Stimulated activated CD8-positive, alpha-beta memory T cell treated with anti-CD3 and anti-CD28 coated beads, Interleukin-15, amount 100 ng/mL, for 4 hours (primary cell): Measurements from ENCODE around the gene TMEM235.
"Not testable (repeated sequence)": the region's sequence is repeated elsewhere in the genome, so short reads cannot be mapped to it uniquely, and the experiment has no call there.

Experiments used
- DNase-seq, 2 donors: peaks; one replicate each; pipeline ENCODE4 v3.0.0-alpha.2; 2020; ENCODE audit warnings: low read depth in 2 of 2

Gene TMEM235

DNA sequence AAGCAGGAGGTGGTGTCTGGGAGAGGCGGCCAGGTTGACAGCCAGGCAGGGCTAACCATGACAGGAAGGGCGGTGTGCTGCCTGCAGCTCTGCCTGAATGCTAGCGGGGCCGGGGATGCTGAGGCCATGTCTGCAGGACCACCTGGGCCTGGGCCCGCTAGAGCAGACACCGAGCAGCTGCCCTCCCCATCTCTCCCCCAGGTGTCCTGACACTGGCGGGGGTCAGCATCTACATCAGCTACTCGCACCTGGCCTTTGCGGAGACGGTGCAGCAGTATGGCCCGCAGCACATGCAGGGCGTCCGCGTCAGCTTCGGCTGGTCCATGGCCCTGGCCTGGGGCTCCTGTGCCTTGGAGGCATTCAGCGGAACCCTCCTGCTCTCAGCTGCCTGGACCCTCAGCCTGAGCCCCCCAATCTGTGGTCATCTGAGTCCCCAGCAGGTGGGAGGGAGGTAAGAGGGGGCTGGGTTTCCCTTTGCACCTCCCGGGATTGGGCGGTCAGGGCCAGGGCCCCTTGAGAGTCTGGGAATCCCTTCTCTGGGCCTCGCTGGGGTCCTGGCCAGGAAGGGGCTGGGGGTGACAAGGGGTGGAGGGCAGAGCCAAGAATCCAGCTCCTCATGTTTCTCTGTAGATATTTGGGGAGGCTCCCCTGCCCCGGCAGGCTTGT is 7.5 kb downstream of the TMEM235 start:
- DNase-seq, result no peak

GRCh38 chr17:78239489-78239931 is 8.1 kb downstream of the TMEM235 start:
- DNase-seq, result no peak

- no peak for DNase-seq
Measured at GRCh38 chr17:78240012-78240655, 8.7 kb downstream of the TMEM235 start.

GRCh38 chr17:78240839-78241238 is 9.4 kb downstream of the TMEM235 start:
- no peak for DNase-seq

DNA sequence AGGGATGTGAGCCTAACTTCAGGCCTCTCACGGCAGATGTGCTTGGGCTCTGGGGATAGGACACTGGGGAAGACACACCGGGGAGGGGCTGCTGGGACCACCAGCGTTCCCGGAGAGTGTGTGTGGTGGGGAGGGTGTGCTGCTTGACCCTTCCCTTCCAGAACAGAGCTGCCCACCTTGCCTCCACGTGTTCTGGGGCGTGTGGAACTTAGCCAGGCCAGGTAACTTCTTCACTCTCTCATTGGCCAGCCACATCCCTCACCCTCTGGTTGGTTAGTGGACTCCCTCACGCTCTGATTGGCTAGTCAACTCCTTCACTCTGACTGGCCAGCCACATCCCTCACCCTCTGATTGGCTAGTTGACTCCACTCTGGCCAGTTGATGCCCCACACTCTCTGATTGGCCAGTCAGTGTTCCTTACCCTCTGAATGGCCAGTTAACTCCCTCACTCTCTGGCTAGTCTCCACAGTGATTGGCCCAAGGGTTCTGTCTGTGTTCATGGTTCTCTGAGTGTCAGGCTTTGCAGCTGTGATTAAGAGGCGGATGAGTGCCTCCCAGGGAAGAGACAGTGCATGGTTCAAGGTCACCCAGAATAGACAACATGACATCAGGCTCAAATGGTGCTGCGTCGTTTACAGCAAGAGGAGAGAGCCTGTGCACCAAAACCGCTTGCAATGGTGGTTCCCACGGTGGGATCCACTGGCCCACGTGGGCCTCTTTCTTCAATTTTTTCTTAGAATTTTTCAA is 10.0 kb downstream of the TMEM235 start:
- DNase-seq, result no peak

GRCh38 chr17:78242024-78242742 is 10.8 kb downstream of the TMEM235 start:
- no peak for DNase-seq

DNA sequence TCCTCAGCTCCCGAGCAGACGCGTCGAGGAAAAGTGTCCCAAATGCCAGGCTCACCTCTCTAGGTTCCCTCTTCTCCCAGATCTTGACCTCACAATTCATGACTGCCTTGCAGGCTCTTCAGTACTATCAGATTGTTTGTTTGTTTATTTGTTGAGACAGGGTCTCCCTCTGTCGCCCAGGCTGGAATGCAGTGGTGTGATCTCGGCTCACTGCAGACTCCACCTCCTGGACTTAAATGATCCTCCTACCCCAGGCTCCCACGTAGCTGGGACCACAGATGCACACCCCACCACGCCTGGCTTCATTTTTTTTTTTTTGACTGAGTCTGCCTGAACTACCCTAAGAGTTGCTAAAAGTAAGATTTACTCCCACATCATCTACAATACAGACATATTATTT is 15.9 kb downstream of the TMEM235 start:
- no peak for DNase-seq

DNA sequence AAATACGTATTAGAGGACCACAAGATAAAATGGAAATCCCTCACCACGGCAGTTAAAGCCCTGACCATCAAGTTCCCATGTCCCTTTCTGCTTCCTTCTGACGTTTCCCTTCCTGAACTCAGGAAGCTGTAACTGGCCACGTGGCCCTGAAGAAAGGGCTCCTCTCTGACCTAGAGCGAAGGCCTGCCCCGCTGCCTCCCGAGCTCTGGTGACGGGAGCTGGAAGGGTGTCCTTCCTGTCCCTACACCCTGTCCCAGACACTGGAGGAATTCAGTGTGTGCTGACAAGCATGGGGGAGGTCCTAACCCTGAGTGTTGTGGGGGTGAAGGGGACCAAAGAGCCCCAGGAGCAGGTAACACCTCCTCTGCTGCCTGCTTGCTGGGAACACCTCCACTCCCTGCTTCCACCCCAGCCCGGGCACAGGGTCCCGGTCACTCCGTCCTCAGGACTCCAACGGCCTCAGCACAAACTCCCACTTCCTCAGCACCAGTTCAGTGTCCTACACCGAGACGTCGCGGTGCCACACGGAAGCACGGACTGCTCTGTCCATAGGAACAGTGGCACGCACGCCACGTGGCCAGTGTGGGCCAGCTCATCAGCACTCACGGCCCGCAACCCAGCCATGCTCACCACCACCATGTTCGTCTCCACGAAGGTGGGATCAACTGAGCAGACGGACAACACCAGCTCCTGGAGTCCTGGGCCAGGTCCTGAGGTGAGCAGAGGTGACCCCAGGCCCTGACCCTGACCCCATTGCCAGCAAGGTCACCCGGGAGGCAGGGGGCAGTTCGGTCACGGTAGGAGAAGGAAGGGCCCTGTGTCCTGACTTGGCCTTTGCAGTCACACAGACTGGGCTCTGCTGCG is 16.9 kb downstream of the TMEM235 start:
- DNase-seq, result no peak

DNA sequence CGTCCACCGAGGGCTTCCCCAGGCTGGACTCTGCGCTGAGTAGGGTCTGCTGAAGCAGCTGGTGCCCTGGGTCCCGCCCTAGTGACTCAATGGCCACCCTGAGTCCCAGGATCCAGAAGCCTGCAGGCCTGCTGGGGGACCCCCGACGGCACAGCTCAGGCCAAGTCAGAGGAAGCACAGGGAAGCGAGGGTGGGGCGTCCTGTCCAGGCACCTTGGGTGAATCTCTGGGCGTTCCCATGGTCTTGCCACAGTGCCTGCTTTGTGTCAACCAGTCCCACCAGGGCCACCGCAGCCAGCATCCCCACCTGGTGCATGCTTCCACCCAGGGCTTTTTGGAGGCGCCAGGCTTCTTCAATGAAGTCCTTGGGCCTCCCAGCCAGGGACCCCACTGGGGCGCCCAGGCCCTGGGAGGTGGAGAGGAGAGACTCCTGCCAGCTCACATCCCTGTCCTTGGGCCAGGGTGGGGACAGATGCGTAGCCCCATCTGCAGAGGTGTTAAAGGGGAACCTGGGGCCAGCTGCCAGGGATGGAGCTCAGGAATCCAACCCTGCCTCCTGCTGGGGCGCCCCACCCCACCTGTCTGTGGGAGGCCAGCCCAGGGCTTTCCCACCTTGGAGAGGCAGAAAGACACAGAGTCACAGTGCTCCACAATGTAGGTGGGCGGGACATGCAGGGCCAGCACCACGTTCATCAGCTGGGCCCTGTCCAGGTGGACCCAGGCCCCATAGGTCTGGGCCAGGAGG is 17.8 kb downstream of the TMEM235 start:
- DNase-seq, result no peak

DNA sequence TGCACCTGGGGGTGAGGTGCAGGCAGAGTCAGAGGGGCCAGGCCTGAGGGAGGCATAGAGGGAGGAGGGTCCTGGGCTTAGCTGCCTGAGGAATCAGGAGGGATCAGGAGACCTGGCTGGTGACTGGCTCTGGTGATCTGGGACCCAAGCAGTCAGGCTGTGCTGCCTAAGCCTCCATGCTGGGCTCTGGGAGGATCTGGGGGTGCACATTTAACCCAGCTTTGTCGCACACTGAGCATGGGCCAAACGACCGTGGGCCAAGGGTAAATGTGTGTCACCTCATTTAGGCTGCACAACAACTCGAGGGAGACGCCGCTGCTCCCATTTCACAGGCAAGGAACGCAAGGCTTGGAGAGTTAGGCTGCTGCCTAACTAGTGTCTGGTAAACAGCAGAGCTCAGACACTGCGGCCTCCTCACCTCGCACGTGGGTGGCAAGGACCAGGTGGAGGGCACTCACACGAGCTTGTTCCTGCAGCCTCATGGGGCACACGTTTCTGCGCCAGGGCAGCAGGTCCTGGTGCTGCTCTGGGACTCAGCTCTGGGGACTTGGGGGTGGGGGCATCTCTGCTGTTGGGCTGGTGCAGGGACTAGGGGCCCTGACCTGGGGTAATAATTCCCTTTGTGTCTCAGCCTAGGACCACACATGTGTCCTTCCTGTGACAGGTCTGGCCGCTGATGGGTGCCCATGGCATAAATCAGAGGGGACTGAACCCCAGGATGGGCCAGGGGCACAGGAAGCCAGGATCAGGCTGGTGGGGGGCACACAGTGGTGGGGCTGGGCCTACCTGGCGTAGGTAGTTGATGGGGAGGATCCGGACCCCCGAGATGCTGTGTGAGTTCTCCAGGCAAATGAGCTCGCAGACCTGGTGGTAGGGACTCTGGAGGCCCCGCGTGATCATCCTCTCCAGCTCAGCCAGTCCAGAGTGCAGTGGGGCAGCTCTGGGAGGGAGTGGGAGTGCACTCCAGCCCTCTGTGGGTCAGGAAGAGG is 18.7 kb downstream of the TMEM235 start:
- DNase-seq, result no peak

GRCh38 chr17:78250891-78251772 is 19.7 kb downstream of the TMEM235 start:
- peak; percentile 60 to 72 for DNase-seq

GRCh38 chr17:78251773-78252103 is 20.3 kb downstream of the TMEM235 start:
- no peak for DNase-seq

DNA sequence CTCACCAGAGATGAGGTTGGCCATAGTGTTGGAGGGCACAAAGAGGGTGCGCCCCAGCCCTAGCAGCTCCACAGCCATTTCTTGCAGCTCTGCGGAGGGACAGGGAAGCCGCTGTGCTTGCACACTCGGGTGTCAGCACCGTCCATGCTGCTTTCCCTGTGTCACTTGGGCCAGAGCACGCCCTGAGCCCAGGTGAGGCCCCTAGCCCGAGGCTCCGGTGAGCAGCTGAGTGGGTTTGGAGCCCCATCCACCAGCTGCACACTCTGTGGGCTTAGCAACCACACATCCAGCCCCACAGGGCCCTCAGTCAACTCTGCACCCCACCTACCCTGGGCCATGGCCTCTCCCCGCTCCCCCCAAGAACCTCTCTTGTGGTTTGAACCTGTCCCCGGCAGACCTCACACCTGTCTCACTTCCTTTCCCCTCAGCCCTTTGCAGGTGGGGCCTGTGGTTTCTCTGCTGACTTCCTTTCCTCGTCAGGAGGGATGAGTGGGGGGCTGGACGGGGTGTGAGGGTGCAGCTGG is 20.7 kb downstream of the TMEM235 start:
- DNase-seq, result peak; percentile 25 to 52

DNA sequence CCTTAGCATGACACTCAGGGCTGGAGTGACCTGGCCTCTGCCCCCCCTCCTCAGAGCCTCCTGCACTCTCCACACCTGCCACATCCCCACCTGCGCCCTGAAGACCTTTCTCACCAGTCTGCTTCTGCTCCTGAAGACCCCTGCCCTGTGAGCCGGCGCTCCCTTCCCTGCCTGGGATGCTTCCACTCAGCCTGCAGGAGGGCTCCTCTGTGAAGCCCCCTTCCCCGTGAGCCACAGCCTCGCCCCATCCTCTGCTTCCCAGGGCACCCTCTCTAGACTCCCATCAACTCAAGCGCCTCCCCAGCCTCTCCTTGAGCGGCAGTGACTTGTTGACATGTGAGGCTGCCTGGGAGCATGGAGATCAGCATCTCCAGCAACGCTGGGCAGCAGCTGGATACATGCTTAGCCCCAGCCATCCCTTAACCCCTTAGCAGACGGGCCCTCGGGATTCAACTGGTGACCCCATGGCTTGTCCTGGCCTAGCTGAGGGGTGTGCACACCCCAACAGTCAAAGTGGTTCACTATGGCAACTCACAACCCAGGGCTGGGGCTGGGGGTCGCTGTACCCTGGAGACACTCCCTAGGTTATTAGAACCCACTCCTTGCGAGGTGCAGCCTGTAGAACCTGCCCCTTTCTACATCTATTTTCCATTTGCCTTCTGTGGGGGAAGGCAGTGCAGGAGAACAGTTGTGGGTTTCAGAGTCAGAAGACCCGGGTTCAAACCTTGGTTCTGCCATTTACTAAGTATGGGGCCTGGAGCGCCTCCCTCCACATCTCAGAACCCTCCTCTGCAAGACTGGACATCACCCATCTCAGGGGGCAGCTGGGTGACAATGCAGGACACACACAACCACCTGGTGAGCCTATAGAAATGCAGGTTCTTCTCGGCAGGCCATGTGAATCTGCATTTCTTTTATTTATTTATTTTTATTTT is 21.5 kb downstream of the TMEM235 start:
- DNase-seq, result no peak

GRCh38 chr17:78253636-78253945 is 22.2 kb downstream of the TMEM235 start:
- not testable (repeated sequence) for DNase-seq

DNA sequence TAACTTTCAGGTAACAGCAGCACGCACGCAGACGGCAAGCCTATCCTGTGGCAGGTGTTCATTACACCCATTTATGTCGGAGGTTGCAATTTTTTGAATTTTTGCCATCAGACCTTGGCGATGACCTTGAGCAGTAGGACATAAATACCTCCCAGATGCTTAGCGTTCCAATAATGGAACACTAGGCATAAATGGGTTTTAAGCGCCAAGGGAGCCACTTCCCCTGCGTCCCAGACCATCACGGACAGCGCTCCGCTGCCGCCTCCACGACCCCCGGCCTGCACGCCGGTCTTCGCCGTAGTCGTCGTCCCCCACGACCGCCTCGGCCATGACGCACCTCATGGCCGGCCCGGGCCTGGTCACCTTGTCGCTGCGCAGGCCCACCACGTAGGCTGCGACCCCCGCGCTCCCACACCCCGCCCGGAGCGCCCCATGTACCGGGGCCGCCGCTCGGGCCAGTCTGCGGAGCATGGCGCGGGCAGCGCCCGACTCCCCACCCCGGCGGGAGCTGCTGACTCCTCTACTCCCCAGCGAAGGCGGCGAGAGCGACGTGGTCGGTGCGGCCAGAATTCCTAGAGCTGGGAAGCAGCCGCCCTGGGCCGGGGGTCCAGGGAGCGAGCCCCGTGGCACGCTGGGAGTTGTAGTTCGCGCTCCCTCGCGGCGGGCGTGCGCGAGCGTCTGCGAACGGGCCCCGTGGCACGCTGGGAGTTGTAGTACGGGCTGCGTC is 22.7 kb downstream of the TMEM235 start:
- DNase-seq, result peak; percentile 64 to 66
